HepG2 (cell line): Measurements from ENCODE around the gene WNT3A. TPM values are rescaled to one million over a fixed set of nuclear protein-coding genes. Genes with fewer than 3 reads are reported as not detected.

ENCODE experiments used
- ATAC-seq: fragments of 200-7000 bp; cut with Tn5 transposase; 3 replicates; pipeline ENCODE4 v1.9.1; 2020; ENCODE audit warnings: mild to moderate bottlenecking, moderate library complexity
- BruUV-seq: library from RNA; stranded (reverse); fragments of 400-500 nt; replicated peaks from 2 replicates; lab custom pipeline; 2021; lab: Mats Ljungman, UMichigan
- CTCF ChIA-PET: fragments of 300-600 bp; formaldehyde crosslinking; extraction: SDS; loops from one replicate; lab custom pipeline; 2021; ENCODE audit warnings: low total read pairs, inconsistent platforms, low intra/inter-chr PET ratio; lab: Yijun Ruan, JAX
- POLR2A ChIA-PET: fragments of 350-600 bp; sonication (Branson Sonifier 250); formaldehyde crosslinking; loops from one replicate; lab custom pipeline; 2020; ENCODE audit warnings: antibody characterized with exemption, inconsistent platforms; lab: Yijun Ruan, JAX
- DNase-seq: peaks from one replicate; pipeline ENCODE4 v3.0.0-alpha.2; 2015; ENCODE audit warnings: low spot score
- FAIRE-seq: peaks from 3 replicates; lab custom pipeline; 2011; peaks lifted over from hg19 to GRCh38; lab: Jason Lieb, UNC
- H2AFZ ChIP-seq: one replicate; pipeline ENCODE4 v1.6.1; 2011; ENCODE audit warnings: low read length, inconsistent platforms
- H3K27ac ChIP-seq: fragments of 300-600 bp; 3 replicates; pipeline ENCODE4 v1.8.0; 2011; ENCODE audit warnings: mixed run types, mild to moderate bottlenecking, mixed read lengths, low read length, inconsistent platforms; ENCODE audit not compliant: insufficient read depth; ENCODE audit errors: extremely low read length
- H3K27me3 ChIP-seq, 2 experiments: fragments of 200-600 bp in 1 of 2; 2 replicates in 1 of 2; 3 replicates in 1 of 2; pipeline versions ENCODE4 v1.6.0 to v1.8.0; 2011; ENCODE audit warnings: low read length in 2 of 2, mild to moderate bottlenecking in 2 of 2, moderate library complexity in 2 of 2, inconsistent platforms in 1 of 2; ENCODE audit not compliant: insufficient read depth in 2 of 2, control insufficient read depth in 1 of 2
- H3K36me3 ChIP-seq, 2 experiments: fragments of 200-600 bp in 1 of 2; replicated peaks in 1 of 2; 2 replicates in 1 of 2; 3 replicates in 1 of 2; pipeline versions ENCODE4 v1.5.1 to v1.8.0; 2011; ENCODE audit warnings: low read length in 2 of 2, inconsistent platforms in 1 of 2; ENCODE audit not compliant: insufficient read depth in 2 of 2, control insufficient read depth in 1 of 2
- H3K4me1 ChIP-seq: 2 replicates; pipeline ENCODE4 v1.5.1; 2012; ENCODE audit warnings: low read length, inconsistent platforms; ENCODE audit not compliant: insufficient read depth
- H3K4me2 ChIP-seq: 2 replicates; pipeline ENCODE4 v1.6.0; 2011; ENCODE audit warnings: low read depth, low read length, inconsistent platforms
- H3K4me3 ChIP-seq, 3 experiments: fragments of 200-600 bp in 1 of 3; sonication (generic), shearing (Covaris generic) in 1 of 3; replicated peaks in 1 of 3; 2 replicates each; pipeline ENCODE4 v1.5.1; 2011 to 2016; ENCODE audit warnings: low read length in 3 of 3, inconsistent platforms in 2 of 3, low read depth in 2 of 3, mild to moderate bottlenecking in 2 of 3, control low read depth in 1 of 3, mixed read lengths in 1 of 3; ENCODE audit not compliant: insufficient read depth in 1 of 3
- H3K79me2 ChIP-seq: one replicate; pipeline ENCODE4 v1.6.1; 2011; ENCODE audit warnings: low read length, inconsistent platforms; ENCODE audit not compliant: insufficient read depth
- H3K9ac ChIP-seq: 2 replicates; pipeline ENCODE4 v1.6.0; 2011; ENCODE audit warnings: mild to moderate bottlenecking, low read depth, low read length, inconsistent platforms; ENCODE audit not compliant: insufficient read depth
- H3K9me3 ChIP-seq: 2 replicates; pipeline ENCODE4 v1.5.1; 2012; ENCODE audit warnings: mild to moderate bottlenecking, low read length
- H4K20me1 ChIP-seq: 2 replicates; pipeline ENCODE4 v1.6.0; 2011; ENCODE audit warnings: inconsistent platforms, mild to moderate bottlenecking, low read length, moderate library complexity; ENCODE audit not compliant: insufficient read depth
- GTF3A ChIP-seq: sonication (generic); formaldehyde crosslinking; conservative IDR thresholded peaks from 2 replicates; pipeline ENCODE4 v1.4.0; 2020; ENCODE audit warnings: mild to moderate bottlenecking, missing genetic modification reagents
- HDAC1 ChIP-seq: sonication (generic); formaldehyde crosslinking; IDR thresholded peaks from 2 replicates; pipeline ENCODE4 v1.5.1; 2020; ENCODE audit warnings: mild to moderate bottlenecking, missing genetic modification reagents
- WGBS: methylation state at CpG from one replicate; pipeline ENCODE4 v1.1.6; 2017; ENCODE audit warnings: low lambda C conversion rate; 5-methylcytosine and 5-hydroxymethylcytosine counted together
- in situ Hi-C: cut with HindIII; loops from 2 replicates; pipeline ENCODE4 v1.10.0; 2017; ENCODE audit warnings: low pct_unique_long_range_greater_than_20kb; ENCODE audit not compliant: extremely low pct_ligation_motif_present
- intact Hi-C: fragments of 100-400 bp; cut with micrococcal nuclease; formaldehyde crosslinking; loops from one replicate; pipeline ENCODE4 v1.10.0; 2022; ENCODE audit not compliant: unreplicated experiment
- polyA plus RNA-seq, 8 experiments: library from polyadenylated mRNA; depleted of rRNA in 3 of 8; stranded (reverse) in 7 of 8; unstranded in 1 of 8; fragments of >200 nt; fragmentation: Illumina TruSeq in 4 of 8; extraction: Trizol in 4 of 8; gene quantifications; 2 replicates each; pipeline versions ENCODE4 v1.2.1 to v1.2.3, GENCODE V29; 2011 to 2016; ENCODE audit warnings: low read depth in 4 of 8, missing spikeins in 1 of 8, mixed read lengths in 1 of 8; ENCODE audit not compliant: insufficient read depth in 1 of 8
- total RNA-seq, 5 experiments: library from RNA; depleted of rRNA; stranded (reverse); fragments of >200 nt; fragmentation: Illumina TruSeq; extraction: Trizol; gene quantifications; 2 replicates each; pipeline ENCODE4 v1.2.3, GENCODE V29; 2016; ENCODE audit warnings: low read depth in 1 of 5
- TF ChIP-seq, protein P1 (sequence below): IDR thresholded peaks from 2 replicates; pipeline ENCODE4 v1.6.1; 2016

The WNT3A gene
- total and polyA plus RNA-seq, 2 of the 13 experiments (the other 11 are each of a cell fraction or from before 2014, with no cell fraction given): not detected

DNA sequence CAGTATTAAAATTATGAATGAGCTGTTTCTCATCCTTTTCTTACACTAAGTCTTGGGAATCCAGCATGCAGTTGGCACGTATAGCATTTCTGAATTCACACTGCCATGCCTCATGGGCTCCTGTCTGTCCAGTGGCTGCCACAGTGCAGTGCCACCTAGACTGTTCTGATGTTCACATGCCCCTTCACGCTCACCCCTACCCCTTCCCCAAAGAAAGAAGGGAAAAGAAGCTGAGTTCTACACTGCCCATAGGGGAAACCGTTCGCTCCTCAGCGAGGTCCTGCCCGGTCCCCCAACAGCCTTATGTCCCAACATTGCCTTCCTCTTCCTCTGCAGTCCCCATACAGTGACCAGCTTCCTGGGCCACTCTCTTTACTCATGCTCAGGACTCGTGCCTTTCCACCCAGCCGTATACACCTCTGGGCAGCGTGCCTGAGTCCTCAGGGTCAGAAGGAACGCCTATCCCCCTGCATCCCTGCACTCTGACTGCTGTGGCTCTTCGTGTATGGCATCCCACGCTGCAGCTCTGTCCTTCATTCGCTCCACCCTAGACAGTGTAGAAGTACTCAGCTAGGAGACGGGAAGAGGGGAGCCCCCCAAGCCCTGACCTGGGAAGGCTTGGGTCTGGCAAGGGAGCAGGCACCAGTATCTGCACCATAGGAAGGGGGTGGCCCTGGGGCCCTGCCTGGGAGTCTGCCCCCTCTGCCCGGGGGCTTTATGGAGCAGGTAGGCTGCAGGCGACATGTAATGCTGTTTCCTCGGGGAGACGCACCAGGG is 51.6 kb downstream of the WNT3A start:
- DNase-seq (no peak), FAIRE-seq (no peak), ATAC-seq (no peak)
- CTCF ChIA-PET: no interaction called here
- Histone ChIP-seq H3K36me3 (no peaks in the 10 kb centered on the region), H3K4me1 (no peaks in the 10 kb centered on the region), H3K79me2 (no peaks in the 10 kb centered on the region), H3K27me3 (peaks cover 7 to 24% of the 10 kb centered on the region in 2 experiments; a peak in 3 of 5 replicates), H2AFZ (no peak overlapping the region), H4K20me1 (no peaks in the 10 kb centered on the region), H3K4me3 (no peak overlapping the region), H3K9me3 (no peaks in the 10 kb centered on the region), H3K9ac (no peak overlapping the region), H3K4me2 (no peak overlapping the region), H3K27ac (no peak overlapping the region)
- WGBS: 55% methylated on average over 16 of the region's 18 CpGs
- TF ChIP-seq GTF3A (CRISPR knock-in tag): no peak
- TF ChIP-seq, protein P1, sequence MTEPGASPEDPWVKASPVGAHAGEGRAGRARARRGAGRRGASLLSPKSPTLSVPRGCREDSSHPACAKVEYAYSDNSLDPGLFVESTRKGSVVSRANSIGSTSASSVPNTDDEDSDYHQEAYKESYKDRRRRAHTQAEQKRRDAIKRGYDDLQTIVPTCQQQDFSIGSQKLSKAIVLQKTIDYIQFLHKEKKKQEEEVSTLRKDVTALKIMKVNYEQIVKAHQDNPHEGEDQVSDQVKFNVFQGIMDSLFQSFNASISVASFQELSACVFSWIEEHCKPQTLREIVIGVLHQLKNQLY: no peak
- intact Hi-C loops: no loop called here
- BruUV-seq: no TSS peak
- in situ Hi-C loops: no loop called here
- POLR2A ChIA-PET: no interaction called here

DNA sequence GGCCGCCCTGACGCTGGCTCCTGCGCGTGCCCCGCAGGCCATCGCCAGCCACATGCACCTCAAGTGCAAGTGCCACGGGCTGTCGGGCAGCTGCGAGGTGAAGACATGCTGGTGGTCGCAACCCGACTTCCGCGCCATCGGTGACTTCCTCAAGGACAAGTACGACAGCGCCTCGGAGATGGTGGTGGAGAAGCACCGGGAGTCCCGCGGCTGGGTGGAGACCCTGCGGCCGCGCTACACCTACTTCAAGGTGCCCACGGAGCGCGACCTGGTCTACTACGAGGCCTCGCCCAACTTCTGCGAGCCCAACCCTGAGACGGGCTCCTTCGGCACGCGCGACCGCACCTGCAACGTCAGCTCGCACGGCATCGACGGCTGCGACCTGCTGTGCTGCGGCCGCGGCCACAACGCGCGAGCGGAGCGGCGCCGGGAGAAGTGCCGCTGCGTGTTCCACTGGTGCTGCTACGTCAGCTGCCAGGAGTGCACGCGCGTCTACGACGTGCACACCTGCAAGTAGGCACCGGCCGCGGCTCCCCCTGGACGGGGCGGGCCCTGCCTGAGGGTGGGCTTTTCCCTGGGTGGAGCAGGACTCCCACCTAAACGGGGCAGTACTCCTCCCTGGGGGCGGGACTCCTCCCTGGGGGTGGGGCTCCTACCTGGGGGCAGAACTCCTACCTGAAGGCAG is 52.3 kb downstream of the WNT3A start:
- Histone ChIP-seq H3K4me1 (no peaks in the 10 kb centered on the region), H3K27me3 (peaks cover 7 to 30% of the 10 kb centered on the region in 2 experiments; a peak in 4 of 5 replicates), H3K27ac (no peak overlapping the region), H2AFZ (no peak overlapping the region), H3K9me3 (no peaks in the 10 kb centered on the region), H3K4me2 (no peak overlapping the region), H4K20me1 (no peaks in the 10 kb centered on the region), H3K4me3 (no peak overlapping the region), H3K79me2 (no peaks in the 10 kb centered on the region), H3K9ac (no peak overlapping the region), H3K36me3 (no peaks in the 10 kb centered on the region)
- DNase-seq: no peak
- intact Hi-C loops (no loop called here), in situ Hi-C loops (no loop called here)
- ChIA-PET POLR2A (no interaction called here), CTCF (no interaction called here)
- TF ChIP-seq HDAC1 (CRISPR knock-in tag): no peak
- no TSS peak for BruUV-seq
- FAIRE-seq: no peak
- 88% methylated on average over 42 of the region's 66 CpGs for WGBS
- no peak for ATAC-seq
